Right lobe of liver (tissue), 6 donors: ENCODE measurements around the gene SMC1B. TPM values are rescaled to one million over a fixed set of nuclear protein-coding genes. Genes with fewer than 3 reads are reported as not detected.

ENCODE experiments used
- ATAC-seq, 4 donors: fragments of 200-7000 bp; cut with Tn5 transposase; one replicate each; pipeline ENCODE4 v1.9.1; 2020; ENCODE audit warnings: mild to moderate bottlenecking in 4 of 4, moderate library complexity in 4 of 4
- DNase-seq, 3 donors: peaks; one replicate each; pipeline ENCODE4 v3.0.0-alpha.2; 2020
- H3K27ac ChIP-seq, 3 donors: fragments of 200-600 bp; one replicate each; pipeline ENCODE4 v1.8.0; 2022
- H3K27me3 ChIP-seq, 2 donors: fragments of 200-600 bp; one replicate each; pipeline ENCODE4 v1.8.0; 2022
- H3K36me3 ChIP-seq, 4 donors: fragments of 200-600 bp; sonication (generic) in 1 of 4; one replicate each; pipeline versions ENCODE4 v1.5.1 to v1.8.0; 2017 to 2022; ENCODE audit warnings: control low read depth in 1 of 4
- H3K4me1 ChIP-seq, 4 donors: fragments of 200-600 bp; sonication (generic) in 1 of 4; one replicate each; pipeline versions ENCODE4 v1.5.1 to v1.8.0; 2017 to 2022; ENCODE audit warnings: control low read depth in 1 of 4
- H3K4me3 ChIP-seq, 3 donors: fragments of 200-600 bp; one replicate each; pipeline ENCODE4 v1.8.0; 2022
- H3K9me3 ChIP-seq, 4 donors: fragments of 200-600 bp; sonication (generic) in 1 of 4; one replicate each; pipeline versions ENCODE4 v1.5.1 to v1.8.0; 2017 to 2022; ENCODE audit warnings: control low read depth in 1 of 4
- CTCF ChIP-seq, 4 donors: fragments of 200-600 bp in 3 of 4; fragments of 450-650 bp in 1 of 4; IDR thresholded peaks; one replicate each; pipeline versions ENCODE4 v1.5.1 to v1.8.0; 2016 to 2022; ENCODE audit warnings: antibody characterized with exemption in 4 of 4, mild to moderate bottlenecking in 2 of 4
- POLR2A ChIP-seq: fragments of 450-650 bp; IDR thresholded peaks from one replicate; pipeline ENCODE4 v1.6.1; 2017; ENCODE audit warnings: antibody characterized with exemption, mild to moderate bottlenecking
- WGBS: methylation state at CpG from one replicate; pipeline ENCODE4 v1.1.6; 2018; ENCODE audit warnings: low coverage, low lambda C conversion rate; ENCODE audit not compliant: insufficient coverage; ENCODE audit errors: missing lambda C conversion rate; 5-methylcytosine and 5-hydroxymethylcytosine counted together
- intact Hi-C, 2 donors: fragments of 100-400 bp; cut with DNase I; formaldehyde crosslinking; loops; one replicate each; pipeline versions ENCODE4 v1.11.2 to v1.14.1; 2022
- total RNA-seq, 6 experiments: library from RNA; depleted of rRNA in 2 of 6; stranded (reverse); fragments of >200 nt in 2 of 6; fragmentation: NEBNext Ultra II Directional in 3 of 6; extraction: Animal tissue kit (Norgen Biotek cat#: 25700) in 3 of 6; gene quantifications; one replicate each; pipeline versions ENCODE4 v1.1.0 to v1.2.4, GENCODE V29; 2016 to 2023
- donor health status: DM: no; HTN: yes; CAD: no.
- donor health status: DM: no; HTN: no; CAD: no.
- donor health status: DM: no; HTN: no; CAD: no.
- donor health status: DM: no; HTN: yes; CAD: no.
- donor health status: DM: no; HTN: yes; CAD: no.

SMC1B gene
- total RNA-seq, 6 experiments from 2014 or later: not detected

- Histone ChIP-seq H3K4me1 (no peaks in the 10 kb centered on the region), H3K9me3 (no peaks in the 10 kb centered on the region), H3K27ac (no peak overlapping the region), H3K27me3 (no peaks in the 10 kb centered on the region), H3K4me3 (no peak overlapping the region), H3K36me3 (no peaks in the 10 kb centered on the region)
- no peak for DNase-seq
- no peak for ATAC-seq
- intact Hi-C loops: no loop called here
- WGBS: 78% methylated on average over 3 of the region's 4 CpGs
- TF ChIP-seq CTCF (IDR thresholded peaks at IDR 0.05): no peak
- no peak for TF ChIP-seq POLR2A
These were observed 10.1 kb upstream of the SMC1B start for GRCh38 chr22:45423524-45423923.

- Histone ChIP-seq H3K36me3 (no peaks in the 10 kb centered on the region), H3K4me1 (no peaks in the 10 kb centered on the region), H3K4me3 (no peak overlapping the region), H3K27ac (no peak overlapping the region), H3K27me3 (no peaks in the 10 kb centered on the region), H3K9me3 (no peaks in the 10 kb centered on the region)
- DNase-seq (peak in 1 of 3 donors; percentile 28), ATAC-seq (no peak)
- intact Hi-C loops: no loop called here
- 84% methylated on average over 5 of the region's 14 CpGs for WGBS
- TF ChIP-seq POLR2A (no peak), CTCF (IDR thresholded peaks at IDR 0.05) (no peak)
These were observed 9.0 kb upstream of the SMC1B start for GRCh38 chr22:45422237-45422983.

- intact Hi-C loops: no loop called here
- Histone ChIP-seq H3K36me3 (no peaks in the 10 kb centered on the region), H3K9me3 (no peaks in the 10 kb centered on the region), H3K4me3 (no peak overlapping the region), H3K27me3 (no peaks in the 10 kb centered on the region), H3K27ac (no peak overlapping the region), H3K4me1 (no peaks in the 10 kb centered on the region)
- ATAC-seq (no peak), DNase-seq (no peak)
- TF ChIP-seq CTCF (IDR thresholded peaks at IDR 0.05) (no peak), POLR2A (no peak)
- WGBS: 59% methylated on average over 2 of the region's 2 CpGs
These were observed 8.1 kb upstream of the SMC1B start for GRCh38 chr22:45421349-45422055.

GRCh38 chr22:45420539-45420938 lies 7.1 kb upstream of the SMC1B start:
- no peak overlapping the region for H3K27ac ChIP-seq
- TF ChIP-seq POLR2A: no peak
- TF ChIP-seq CTCF (IDR thresholded peaks at IDR 0.05): no peak
- no peaks in the 10 kb centered on the region for H3K9me3 ChIP-seq
- H3K4me1 ChIP-seq: no peaks in the 10 kb centered on the region
- 96% methylated on average over 2 of the region's 2 CpGs for WGBS
- DNase-seq (no peak), ATAC-seq (no peak)
- H3K27me3 ChIP-seq: no peaks in the 10 kb centered on the region
- H3K36me3 ChIP-seq: no peaks in the 10 kb centered on the region
- intact Hi-C loops: no loop called here
- H3K4me3 ChIP-seq: no peak overlapping the region
